HCT116 (cell line): ENCODE measurements around the gene PRKAR2A. TPM values are rescaled to one million over a fixed set of nuclear protein-coding genes. Genes with fewer than 3 reads are reported as not detected.

Experiments used
- ATAC-seq: fragments of 200-7000 bp; cut with Tn5 transposase; 2 replicates; pipeline ENCODE4 v1.9.1; 2020; ENCODE audit warnings: mild to moderate bottlenecking, moderate library complexity
- BruUV-seq: library from RNA; stranded (reverse); fragments of 400-500 nt; replicated peaks from 2 replicates; lab custom pipeline; 2021; lab: Mats Ljungman, UMichigan
- CTCF ChIA-PET: fragments of 300-600 bp; sonication (Branson Sonifier 250); formaldehyde crosslinking; loops from one replicate; lab custom pipeline; 2021; ENCODE audit warnings: antibody characterized with exemption; lab: Charles Lee
- POLR2A ChIA-PET: fragments of 300-600, 350-600 bp; sonication (Branson Sonifier 250); formaldehyde crosslinking; loops from one replicate; lab custom pipeline; 2021; ENCODE audit warnings: antibody characterized with exemption; lab: Charles Lee
- RAD21 ChIA-PET, 2 experiments: fragments of 300-600 bp; sonication (Branson Sonifier 250); formaldehyde crosslinking; loops; one replicate each; lab custom pipeline; 2023; ENCODE audit warnings: low total read pairs in 2 of 2; ENCODE audit not compliant: uncharacterized antibody in 2 of 2, unreplicated experiment in 2 of 2, low non-redundant PET in 1 of 2; lab: Charles Lee
- DNase-seq: peaks from one replicate; pipeline ENCODE4 v3.0.0-alpha.2; 2010; ENCODE audit warnings: low read depth, low spot score
- H2AFZ ChIP-seq: fragments of 200-600 bp; shearing (Covaris generic), sonication (generic); 2 replicates; pipeline ENCODE4 v1.6.1; 2017; ENCODE audit warnings: low read depth, mixed run types, mixed read lengths, antibody characterized with exemption, low read length; ENCODE audit not compliant: poor library complexity, severe bottlenecking
- H3K27ac ChIP-seq: 2 replicates; pipeline ENCODE4 v1.5.1; 2012; ENCODE audit warnings: low read depth, low read length
- H3K27me3 ChIP-seq: fragments of 200-600 bp; sonication (generic); 2 replicates; pipeline ENCODE4 v1.6.1; 2016; ENCODE audit warnings: mixed run types, low read length, mixed read lengths; ENCODE audit not compliant: insufficient read depth
- H3K36me3 ChIP-seq, 2 experiments: fragments of 200-500 bp in 1 of 2; fragments of 200-600 bp in 1 of 2; sonication (Bioruptor generic) in 1 of 2; sonication (generic) in 1 of 2; 2 replicates each; pipeline versions ENCODE4 v1.5.1 to v1.6.1; 2014 to 2016; ENCODE audit warnings: low read length in 2 of 2, inconsistent platforms in 1 of 2, mixed read lengths in 1 of 2, mixed run types in 1 of 2; ENCODE audit not compliant: insufficient read depth in 2 of 2, control insufficient read depth in 1 of 2
- H3K4me1 ChIP-seq, 2 experiments: fragments of 200-600 bp in 1 of 2; sonication (generic) in 1 of 2; 2 replicates each; pipeline versions ENCODE4 v1.5.1 to v1.6.1; 2012 to 2017; ENCODE audit warnings: low read length in 2 of 2, inconsistent platforms in 1 of 2, mild to moderate bottlenecking in 1 of 2, mixed read lengths in 1 of 2, mixed run types in 1 of 2, moderate library complexity in 1 of 2; ENCODE audit not compliant: insufficient read depth in 2 of 2, control insufficient read depth in 1 of 2
- H3K4me2 ChIP-seq: fragments of 200-600 bp; sonication (generic); 2 replicates; pipeline ENCODE4 v1.6.1; 2017; ENCODE audit warnings: mixed run types, low read length, mixed read lengths
- H3K4me3 ChIP-seq, 2 experiments: fragments of 200-600 bp in 1 of 2; sonication (generic) in 1 of 2; replicated peaks in 1 of 2; 2 replicates each; pipeline ENCODE4 v1.5.1; 2011 to 2016; ENCODE audit warnings: low read length in 2 of 2, control low read depth in 1 of 2, low read depth in 1 of 2, mild to moderate bottlenecking in 1 of 2, mixed read lengths in 1 of 2, mixed run types in 1 of 2
- H3K79me2 ChIP-seq: fragments of 200-600 bp; sonication (generic); 2 replicates; pipeline ENCODE4 v1.6.1; 2017; ENCODE audit warnings: mild to moderate bottlenecking, mixed run types, low read length, moderate library complexity, mixed read lengths; ENCODE audit not compliant: insufficient read depth
- H3K9ac ChIP-seq: fragments of 200-600 bp; sonication (generic); 2 replicates; pipeline ENCODE4 v1.6.1; 2016; ENCODE audit warnings: low read length, mixed read lengths
- H3K9me2 ChIP-seq: fragments of 200-600 bp; sonication (generic), shearing (Covaris generic); 2 replicates; pipeline ENCODE4 v1.6.1; 2017; ENCODE audit warnings: mixed run types, mild to moderate bottlenecking, moderate library complexity; ENCODE audit not compliant: insufficient read depth
- H3K9me3 ChIP-seq, 2 experiments: fragments of 200-500 bp in 1 of 2; fragments of 200-600 bp in 1 of 2; sonication (Bioruptor generic) in 1 of 2; sonication (generic) in 1 of 2; 2 replicates each; pipeline ENCODE4 v1.6.1; 2014 to 2017; ENCODE audit warnings: low read length in 2 of 2, mixed read lengths in 2 of 2, inconsistent platforms in 1 of 2, low read depth in 1 of 2, mild to moderate bottlenecking in 1 of 2, mixed run types in 1 of 2, moderate library complexity in 1 of 2; ENCODE audit not compliant: control insufficient read depth in 1 of 2, insufficient read depth in 1 of 2
- H4K20me1 ChIP-seq: fragments of 200-600 bp; sonication (generic), shearing (Covaris generic); 2 replicates; pipeline ENCODE4 v1.6.1; 2017; ENCODE audit warnings: mixed run types, mild to moderate bottlenecking, moderate library complexity; ENCODE audit not compliant: insufficient read depth
- CBX3 ChIP-seq: IDR thresholded peaks from 2 replicates; pipeline ENCODE4 v1.6.1; 2012; ENCODE audit warnings: low read depth
- EGR1 ChIP-seq: IDR thresholded peaks from 2 replicates; pipeline ENCODE4 v1.6.1; 2012; ENCODE audit warnings: low read depth
- ELF1 ChIP-seq: IDR thresholded peaks from 2 replicates; pipeline ENCODE4 v1.6.1; 2012; ENCODE audit warnings: low read depth, borderline replicate concordance
- EZH2 ChIP-seq: fragments of 200-600 bp; sonication (generic); IDR thresholded peaks from 2 replicates; pipeline ENCODE4 v1.6.1; 2017; ENCODE audit warnings: antibody characterized with exemption, mixed run types
- EZH2phosphoT487 ChIP-seq: fragments of 200-600 bp; IDR thresholded peaks from 2 replicates; pipeline ENCODE4 v1.6.1; 2018; ENCODE audit warnings: antibody characterized with exemption, borderline replicate concordance
- JUND ChIP-seq: IDR thresholded peaks from 2 replicates; pipeline ENCODE4 v1.6.1; 2012
- POLR2A ChIP-seq: IDR thresholded peaks from 2 replicates; pipeline ENCODE4 v1.7.0; 2011; ENCODE audit warnings: borderline replicate concordance; ENCODE audit not compliant: insufficient read depth, insufficient read length; ENCODE audit errors: extremely low read depth
- POLR2AphosphoS5 ChIP-seq: IDR thresholded peaks from 2 replicates; pipeline ENCODE4 v1.6.1; 2011; ENCODE audit warnings: mild to moderate bottlenecking, low read depth, low read length, moderate library complexity
- RAD21 ChIP-seq: IDR thresholded peaks from 2 replicates; pipeline ENCODE4 v1.6.1; 2012; ENCODE audit warnings: low read depth, mild to moderate bottlenecking
- SIN3A ChIP-seq: IDR thresholded peaks from 2 replicates; pipeline ENCODE4 v1.6.1; 2012; ENCODE audit warnings: low read depth
- SP1 ChIP-seq: IDR thresholded peaks from 2 replicates; pipeline ENCODE4 v1.6.1; 2012; ENCODE audit warnings: low read depth
- SRF ChIP-seq: IDR thresholded peaks from 2 replicates; pipeline ENCODE4 v1.6.1; 2012; ENCODE audit warnings: low read depth
- TCF7L2 ChIP-seq: IDR thresholded peaks from 2 replicates; pipeline ENCODE4 v1.7.0; 2011; ENCODE audit warnings: borderline replicate concordance, inconsistent platforms; ENCODE audit not compliant: insufficient read depth, insufficient read length; ENCODE audit errors: extremely low read depth
- YY1 ChIP-seq: IDR thresholded peaks from 2 replicates; pipeline ENCODE4 v1.6.1; 2011; ENCODE audit warnings: low read length, low read depth, moderate library complexity, mild to moderate bottlenecking; ENCODE audit not compliant: insufficient replicate concordance; ENCODE audit errors: extremely low read depth
- ZFX ChIP-seq: fragments of 450-650 bp; IDR thresholded peaks from 2 replicates; pipeline ENCODE4 v1.6.1; 2017
- ZNF274 ChIP-seq: fragments of 200-500 bp; sonication (Bioruptor generic); IDR thresholded peaks from 2 replicates; pipeline ENCODE4 v1.6.1; 2014; ENCODE audit warnings: mild to moderate bottlenecking, low read depth, low read length, inconsistent platforms
- intact Hi-C: fragments of 100-400 bp; cut with micrococcal nuclease; formaldehyde crosslinking; loops from 2 replicates; pipeline ENCODE4 v1.10.0; 2022
- total RNA-seq: library from RNA; stranded (reverse); gene quantifications from one replicate; pipeline ENCODE4 v1.2.1, GENCODE V29; 2021; ENCODE audit not compliant: unreplicated experiment
- TF ChIP-seq, protein P1 (sequence below): IDR thresholded peaks from 2 replicates; pipeline ENCODE4 v1.6.1; 2012
- TF ChIP-seq, protein P2 (sequence below): IDR thresholded peaks from 2 replicates; pipeline ENCODE4 v1.6.1; 2012; ENCODE audit warnings: low read depth
- TF ChIP-seq, protein P3 (sequence below), 3 experiments: fragments of 200-600 bp in 1 of 3; sonication (generic) in 1 of 3; IDR thresholded peaks in 2 of 3; conservative IDR thresholded peaks in 1 of 3; 2 replicates each; pipeline ENCODE4 v1.5.1; 2012 to 2017; ENCODE audit warnings: low read depth in 2 of 3, low read length in 2 of 3, antibody characterized with exemption in 1 of 3, borderline replicate concordance in 1 of 3, control low read depth in 1 of 3, mild to moderate bottlenecking in 1 of 3, mixed read lengths in 1 of 3, mixed run types in 1 of 3, moderate library complexity in 1 of 3; ENCODE audit not compliant: insufficient read depth in 1 of 3
- TF ChIP-seq, protein P4 (sequence below): IDR thresholded peaks from 2 replicates; pipeline ENCODE4 v1.6.1; 2012

The PRKAR2A gene
- total RNA-seq, 1 experiment from 2014 or later = 63.3 TPM

DNA sequence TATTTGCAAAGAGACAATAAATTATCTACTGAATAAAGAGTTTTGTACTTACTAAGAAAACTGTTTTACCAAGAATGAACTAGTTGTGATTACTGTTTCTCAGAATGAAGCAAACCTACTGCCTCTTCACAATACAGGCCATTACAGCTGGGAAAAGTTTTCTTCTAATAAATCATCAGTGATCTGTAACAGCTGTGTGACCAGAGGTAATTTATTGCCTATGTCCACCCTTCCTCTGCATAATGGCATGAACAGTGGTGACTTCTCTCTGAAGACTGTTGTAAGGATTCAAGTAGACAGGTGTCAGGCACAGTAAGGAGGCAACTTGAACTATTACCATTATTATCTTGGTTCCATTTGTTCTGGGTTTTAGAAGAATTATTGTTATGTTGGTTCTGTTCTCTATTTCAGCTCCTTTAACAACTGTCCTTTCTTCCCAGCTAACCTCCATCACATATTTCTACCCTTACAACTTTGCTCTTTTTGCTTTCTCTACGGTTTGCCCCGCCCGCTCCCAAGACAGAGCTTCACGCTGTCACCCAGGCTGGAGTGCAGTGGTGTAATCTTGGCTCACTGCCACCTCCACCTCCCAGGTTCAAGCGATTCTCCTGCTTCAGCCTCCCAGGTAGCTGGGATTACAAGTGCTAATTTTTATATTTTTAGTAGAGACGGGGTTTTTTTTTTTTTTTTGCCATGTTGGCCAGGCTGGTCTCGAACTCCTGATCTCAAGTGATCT is 51.5 kb downstream of the PRKAR2A start:
- Histone ChIP-seq H3K4me2 (no peak overlapping the region), H3K4me1 (peaks cover 0 to 6% of the 10 kb centered on the region in 2 experiments; a peak in 2 of 4 replicates), H3K9me3 (no peaks in the 10 kb centered on the region), H3K36me3 (no peaks in the 10 kb centered on the region), H3K9me2 (no peaks in the 10 kb centered on the region), H3K9ac (no peak overlapping the region), H3K27ac (no peak overlapping the region), H3K79me2 (no peaks in the 10 kb centered on the region), H4K20me1 (no peaks in the 10 kb centered on the region; the same call in 1 of the 2 replicates), H3K4me3 (no peak overlapping the region), H3K27me3 (no peaks in the 10 kb centered on the region), H2AFZ (no peak overlapping the region)
- CTCF ChIA-PET = interaction anchor here (0.7 kb wide), 1 partner anchor 298 kb away, joined by 3 read pairs; no protein-coding TSS in a partner anchor
- POLR2A ChIA-PET = no interaction called here
- DNase-seq (no peak), ATAC-seq (no peak)
- TF ChIP-seq JUND = no peak
- no peak for TF ChIP-seq POLR2A
- TF ChIP-seq, protein P1, sequence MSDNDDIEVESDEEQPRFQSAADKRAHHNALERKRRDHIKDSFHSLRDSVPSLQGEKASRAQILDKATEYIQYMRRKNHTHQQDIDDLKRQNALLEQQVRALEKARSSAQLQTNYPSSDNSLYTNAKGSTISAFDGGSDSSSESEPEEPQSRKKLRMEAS = no peak
- no peak for TF ChIP-seq EGR1
- TF ChIP-seq CBX3 = no peak
- TF ChIP-seq ZNF274 = no peak
- TF ChIP-seq YY1 = no peak
- TF ChIP-seq POLR2AphosphoS5 = no peak
- TF ChIP-seq, protein P2, sequence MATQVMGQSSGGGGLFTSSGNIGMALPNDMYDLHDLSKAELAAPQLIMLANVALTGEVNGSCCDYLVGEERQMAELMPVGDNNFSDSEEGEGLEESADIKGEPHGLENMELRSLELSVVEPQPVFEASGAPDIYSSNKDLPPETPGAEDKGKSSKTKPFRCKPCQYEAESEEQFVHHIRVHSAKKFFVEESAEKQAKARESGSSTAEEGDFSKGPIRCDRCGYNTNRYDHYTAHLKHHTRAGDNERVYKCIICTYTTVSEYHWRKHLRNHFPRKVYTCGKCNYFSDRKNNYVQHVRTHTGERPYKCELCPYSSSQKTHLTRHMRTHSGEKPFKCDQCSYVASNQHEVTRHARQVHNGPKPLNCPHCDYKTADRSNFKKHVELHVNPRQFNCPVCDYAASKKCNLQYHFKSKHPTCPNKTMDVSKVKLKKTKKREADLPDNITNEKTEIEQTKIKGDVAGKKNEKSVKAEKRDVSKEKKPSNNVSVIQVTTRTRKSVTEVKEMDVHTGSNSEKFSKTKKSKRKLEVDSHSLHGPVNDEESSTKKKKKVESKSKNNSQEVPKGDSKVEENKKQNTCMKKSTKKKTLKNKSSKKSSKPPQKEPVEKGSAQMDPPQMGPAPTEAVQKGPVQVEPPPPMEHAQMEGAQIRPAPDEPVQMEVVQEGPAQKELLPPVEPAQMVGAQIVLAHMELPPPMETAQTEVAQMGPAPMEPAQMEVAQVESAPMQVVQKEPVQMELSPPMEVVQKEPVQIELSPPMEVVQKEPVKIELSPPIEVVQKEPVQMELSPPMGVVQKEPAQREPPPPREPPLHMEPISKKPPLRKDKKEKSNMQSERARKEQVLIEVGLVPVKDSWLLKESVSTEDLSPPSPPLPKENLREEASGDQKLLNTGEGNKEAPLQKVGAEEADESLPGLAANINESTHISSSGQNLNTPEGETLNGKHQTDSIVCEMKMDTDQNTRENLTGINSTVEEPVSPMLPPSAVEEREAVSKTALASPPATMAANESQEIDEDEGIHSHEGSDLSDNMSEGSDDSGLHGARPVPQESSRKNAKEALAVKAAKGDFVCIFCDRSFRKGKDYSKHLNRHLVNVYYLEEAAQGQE = no peak
- TF ChIP-seq, protein P3, sequence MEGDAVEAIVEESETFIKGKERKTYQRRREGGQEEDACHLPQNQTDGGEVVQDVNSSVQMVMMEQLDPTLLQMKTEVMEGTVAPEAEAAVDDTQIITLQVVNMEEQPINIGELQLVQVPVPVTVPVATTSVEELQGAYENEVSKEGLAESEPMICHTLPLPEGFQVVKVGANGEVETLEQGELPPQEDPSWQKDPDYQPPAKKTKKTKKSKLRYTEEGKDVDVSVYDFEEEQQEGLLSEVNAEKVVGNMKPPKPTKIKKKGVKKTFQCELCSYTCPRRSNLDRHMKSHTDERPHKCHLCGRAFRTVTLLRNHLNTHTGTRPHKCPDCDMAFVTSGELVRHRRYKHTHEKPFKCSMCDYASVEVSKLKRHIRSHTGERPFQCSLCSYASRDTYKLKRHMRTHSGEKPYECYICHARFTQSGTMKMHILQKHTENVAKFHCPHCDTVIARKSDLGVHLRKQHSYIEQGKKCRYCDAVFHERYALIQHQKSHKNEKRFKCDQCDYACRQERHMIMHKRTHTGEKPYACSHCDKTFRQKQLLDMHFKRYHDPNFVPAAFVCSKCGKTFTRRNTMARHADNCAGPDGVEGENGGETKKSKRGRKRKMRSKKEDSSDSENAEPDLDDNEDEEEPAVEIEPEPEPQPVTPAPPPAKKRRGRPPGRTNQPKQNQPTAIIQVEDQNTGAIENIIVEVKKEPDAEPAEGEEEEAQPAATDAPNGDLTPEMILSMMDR (IDR thresholded peaks at IDR 0.05 in 2 of 3, conservative IDR thresholded peaks at IDR 0.05 in 1 of 3; ENCODE audit: borderline replicate concordance in 1 of 3, insufficient read depth in 1 of 3, low read depth in 2 of 3, low read length in 2 of 3) = no peak
- TF ChIP-seq EZH2 = no peak
- TF ChIP-seq TCF7L2 = no peak
- TF ChIP-seq SIN3A = no peak
- no peak for TF ChIP-seq ELF1
- no peak for TF ChIP-seq SRF
- no peak for TF ChIP-seq SP1
- no peak for TF ChIP-seq ZFX
- TF ChIP-seq, protein P4, sequence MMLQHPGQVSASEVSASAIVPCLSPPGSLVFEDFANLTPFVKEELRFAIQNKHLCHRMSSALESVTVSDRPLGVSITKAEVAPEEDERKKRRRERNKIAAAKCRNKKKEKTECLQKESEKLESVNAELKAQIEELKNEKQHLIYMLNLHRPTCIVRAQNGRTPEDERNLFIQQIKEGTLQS = no peak
- TF ChIP-seq EZH2phosphoT487 = no peak
- no peak for TF ChIP-seq RAD21
- RAD21 ChIA-PET = no interaction called here
- BruUV-seq = no TSS peak
- intact Hi-C loops = no loop called here
